Brain pericyte (primary cell): ENCODE data around the gene THSD4.

Experiments used
- DNase-seq: peaks from one replicate; pipeline ENCODE4 v3.0.0-alpha.2; 2012; ENCODE audit warnings: low read depth, low spot score

Gene THSD4

GRCh38 chr15:71323584-71323983 is 208.3 kb downstream of the THSD4 start:
- DNase-seq, result no peak

GRCh38 chr15:71325481-71325880 is 210.2 kb downstream of the THSD4 start:
- no peak for DNase-seq

GRCh38 chr15:71328453-71328852 is 213.2 kb downstream of the THSD4 start:
- DNase-seq, result no peak

- DNase-seq, result no peak
Measured at GRCh38 chr15:71329041-71329440, 213.8 kb downstream of the THSD4 start.

- DNase-seq, result no peak
Measured at GRCh38 chr15:71329497-71330260, 214.4 kb downstream of the THSD4 start.

GRCh38 chr15:71330638-71331162 is 215.4 kb downstream of the THSD4 start:
- DNase-seq, result no peak

- no peak for DNase-seq
Measured at GRCh38 chr15:71331173-71331572, 215.9 kb downstream of the THSD4 start.

GRCh38 chr15:71332431-71333004 is 217.2 kb downstream of the THSD4 start:
- DNase-seq, result no peak

- DNase-seq, result no peak
Measured at GRCh38 chr15:71333136-71333700, 217.9 kb downstream of the THSD4 start.

- peak; percentile 41 for DNase-seq
Measured at GRCh38 chr15:71333839-71334238, 218.6 kb downstream of the THSD4 start.

GRCh38 chr15:71334434-71334833 is 219.2 kb downstream of the THSD4 start:
- no peak for DNase-seq

- DNase-seq, result no peak
Measured at GRCh38 chr15:71334873-71335272, 219.6 kb downstream of the THSD4 start.

GRCh38 chr15:71335591-71335990 is 220.3 kb downstream of the THSD4 start:
- peak; percentile 31 for DNase-seq

GRCh38 chr15:71336671-71337070 is 221.4 kb downstream of the THSD4 start:
- no peak for DNase-seq

- no peak for DNase-seq
Measured at GRCh38 chr15:71337197-71337845, 222.1 kb downstream of the THSD4 start.

- no peak for DNase-seq
Measured at GRCh38 chr15:71338265-71338664, 223.0 kb downstream of the THSD4 start.

- no peak for DNase-seq
Measured at GRCh38 chr15:71338827-71339542, 223.7 kb downstream of the THSD4 start.

GRCh38 chr15:71341811-71342550 is 226.7 kb downstream of the THSD4 start:
- DNase-seq, result no peak

GRCh38 chr15:71342658-71343057 is 227.4 kb downstream of the THSD4 start:
- DNase-seq, result no peak

GRCh38 chr15:71344316-71344715 is 229.0 kb downstream of the THSD4 start:
- no peak for DNase-seq

- no peak for DNase-seq
Measured at GRCh38 chr15:71345186-71345585, 229.9 kb downstream of the THSD4 start.
